Transverse colon (tissue), 4 donors: Measurements from ENCODE around the gene DHX57. TPM values are rescaled to one million over a fixed set of nuclear protein-coding genes. Genes with fewer than 3 reads are reported as not detected.

Experiments used
- DNase-seq: peaks from one replicate; pipeline ENCODE4 v3.0.0-alpha.2; 2019
- H3K27ac ChIP-seq, 4 donors: fragments of 200-600 bp; sonication (generic); 2 replicates each; pipeline ENCODE4 v1.5.1; 2016 to 2018; ENCODE audit warnings: inconsistent platforms in 4 of 4
- H3K27me3 ChIP-seq: fragments of 200-600 bp; sonication (generic); 2 replicates; pipeline ENCODE4 v1.5.1; 2017; ENCODE audit warnings: inconsistent platforms
- H3K36me3 ChIP-seq, 4 donors: fragments of 200-600 bp; sonication (generic); 2 replicates each; pipeline ENCODE4 v1.5.1; 2017 to 2019; ENCODE audit warnings: inconsistent platforms in 4 of 4
- H3K4me1 ChIP-seq, 4 donors: fragments of 200-600 bp; sonication (generic); 2 replicates each; pipeline ENCODE4 v1.5.1; 2017 to 2020; ENCODE audit warnings: inconsistent platforms in 4 of 4
- H3K4me3 ChIP-seq, 4 donors: fragments of 200-600 bp; sonication (generic); 1 replicate in 1 of 4; 2 replicates in 3 of 4; pipeline versions ENCODE4 v1.5.1 to v1.6.1; 2017 to 2019; ENCODE audit warnings: inconsistent platforms in 4 of 4
- H3K9me3 ChIP-seq, 2 donors: fragments of 200-600 bp; sonication (generic); 2 replicates each; pipeline ENCODE4 v1.5.1; 2017 to 2019; ENCODE audit warnings: inconsistent platforms in 2 of 2
- EP300 ChIP-seq: sonication (generic); formaldehyde crosslinking; IDR thresholded peaks from one replicate; pipeline ENCODE4 v1.6.1; 2017; ENCODE audit warnings: antibody characterized with exemption, low read depth
- POLR2A ChIP-seq: fragments of 450-650 bp; IDR thresholded peaks from one replicate; pipeline ENCODE4 v1.6.1; 2016; ENCODE audit warnings: antibody characterized with exemption, mild to moderate bottlenecking, moderate library complexity
- POLR2AphosphoS5 ChIP-seq, 3 donors: sonication (generic); formaldehyde crosslinking; IDR thresholded peaks; one replicate each; pipeline ENCODE4 v1.6.1; 2016; ENCODE audit warnings: antibody characterized with exemption in 3 of 3
- WGBS, 2 donors: methylation state at CpG; one replicate each; pipeline ENCODE4 v1.1.5; 2018; ENCODE audit warnings: low coverage in 1 of 2; 5-methylcytosine and 5-hydroxymethylcytosine counted together
- in situ Hi-C, 4 donors: fragments of 200-750 bp; cut with MboI; loops; one replicate each; pipeline versions ENCODE4 v1.15.0 to v1.15.1; 2017; ENCODE audit warnings: low sequenced_read_pairs in 3 of 4, low pct_ligation_motif_present in 1 of 4, low pct_unique_long_range_greater_than_20kb in 1 of 4
- intact Hi-C: fragments of 100-400 bp; cut with DNase I; formaldehyde crosslinking; loops from one replicate; pipeline ENCODE4 v1.15.1; 2023; ENCODE audit warnings: low total_unique reads
- total RNA-seq, 4 donors: library from RNA; depleted of rRNA; stranded (reverse); fragments of >200 nt; gene quantifications; one replicate each; pipeline ENCODE4 v1.1.0, GENCODE V29; 2016
- TF ChIP-seq, protein P1 (sequence below), 5 experiments: fragments of 200-600 bp in 3 of 5; fragments of 450-650 bp in 2 of 5; sonication (generic) in 3 of 5; IDR thresholded peaks; 1 replicate in 2 of 5; 2 replicates in 3 of 5; pipeline ENCODE4 v1.5.1; 2016 to 2017; ENCODE audit warnings: antibody characterized with exemption in 5 of 5, inconsistent platforms in 3 of 5, mild to moderate bottlenecking in 2 of 5, moderate library complexity in 1 of 5

Gene DHX57
- total RNA-seq, 4 donors from 2014 or later, result 1.5 to 29.7 (median 10.6) TPM

DNA sequence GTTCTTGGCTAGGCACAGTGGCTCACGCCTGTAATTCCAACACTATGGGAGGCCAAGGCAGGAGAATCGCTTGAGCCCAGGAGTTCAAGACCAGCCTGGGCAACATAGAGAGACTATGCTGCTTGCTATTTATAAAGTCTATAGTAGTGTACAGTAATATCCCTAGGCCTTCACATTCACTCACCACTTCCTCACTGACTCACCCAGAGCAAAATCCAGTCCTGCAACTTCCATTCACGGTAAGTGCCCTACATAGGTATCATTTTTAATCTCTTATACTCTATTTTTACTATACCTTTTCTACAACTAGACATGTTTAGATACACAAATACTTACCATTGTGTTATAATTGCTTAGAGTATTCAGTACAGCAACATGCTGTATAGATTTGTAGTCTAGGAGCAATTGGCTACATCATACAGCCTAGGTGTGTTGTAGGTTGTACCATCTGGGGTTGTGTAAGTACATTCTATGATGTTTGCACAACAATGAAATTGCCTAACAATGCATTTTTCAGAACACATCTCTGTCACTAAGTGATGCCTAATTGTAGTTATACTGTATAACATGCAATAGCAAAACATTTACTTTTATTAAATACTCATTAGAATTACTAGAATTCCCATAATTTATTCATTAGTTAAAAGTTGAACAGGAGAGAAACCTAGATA, 8.8 kb downstream of the DHX57 start:
- DNase-seq, result no peak
- in situ Hi-C loops, result no loop called here
- H3K9me3 ChIP-seq, result peaks cover 0 to 6% of the 10 kb centered on the region in 2 donors
- H3K4me3 ChIP-seq, result no peak overlapping the region
- WGBS, 2 donors, result 90 to 97% methylated on average over 3 of the region's 3 CpGs
- H3K27ac ChIP-seq, result no peak overlapping the region
- TF ChIP-seq EP300, result no peak
- TF ChIP-seq, protein P1, sequence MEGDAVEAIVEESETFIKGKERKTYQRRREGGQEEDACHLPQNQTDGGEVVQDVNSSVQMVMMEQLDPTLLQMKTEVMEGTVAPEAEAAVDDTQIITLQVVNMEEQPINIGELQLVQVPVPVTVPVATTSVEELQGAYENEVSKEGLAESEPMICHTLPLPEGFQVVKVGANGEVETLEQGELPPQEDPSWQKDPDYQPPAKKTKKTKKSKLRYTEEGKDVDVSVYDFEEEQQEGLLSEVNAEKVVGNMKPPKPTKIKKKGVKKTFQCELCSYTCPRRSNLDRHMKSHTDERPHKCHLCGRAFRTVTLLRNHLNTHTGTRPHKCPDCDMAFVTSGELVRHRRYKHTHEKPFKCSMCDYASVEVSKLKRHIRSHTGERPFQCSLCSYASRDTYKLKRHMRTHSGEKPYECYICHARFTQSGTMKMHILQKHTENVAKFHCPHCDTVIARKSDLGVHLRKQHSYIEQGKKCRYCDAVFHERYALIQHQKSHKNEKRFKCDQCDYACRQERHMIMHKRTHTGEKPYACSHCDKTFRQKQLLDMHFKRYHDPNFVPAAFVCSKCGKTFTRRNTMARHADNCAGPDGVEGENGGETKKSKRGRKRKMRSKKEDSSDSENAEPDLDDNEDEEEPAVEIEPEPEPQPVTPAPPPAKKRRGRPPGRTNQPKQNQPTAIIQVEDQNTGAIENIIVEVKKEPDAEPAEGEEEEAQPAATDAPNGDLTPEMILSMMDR (IDR thresholded peaks at IDR 0.05), result no peak
- no peak for TF ChIP-seq POLR2AphosphoS5 (IDR thresholded peaks at IDR 0.05)
- TF ChIP-seq POLR2A, result no peak
- H3K4me1 ChIP-seq, result no peaks in the 10 kb centered on the region
- H3K27me3 ChIP-seq, result no peaks in the 10 kb centered on the region
- H3K36me3 ChIP-seq, result peaks cover 0 to 12% (median 2%) of the 10 kb centered on the region in 4 donors
- intact Hi-C loops, result no loop called here

DNA sequence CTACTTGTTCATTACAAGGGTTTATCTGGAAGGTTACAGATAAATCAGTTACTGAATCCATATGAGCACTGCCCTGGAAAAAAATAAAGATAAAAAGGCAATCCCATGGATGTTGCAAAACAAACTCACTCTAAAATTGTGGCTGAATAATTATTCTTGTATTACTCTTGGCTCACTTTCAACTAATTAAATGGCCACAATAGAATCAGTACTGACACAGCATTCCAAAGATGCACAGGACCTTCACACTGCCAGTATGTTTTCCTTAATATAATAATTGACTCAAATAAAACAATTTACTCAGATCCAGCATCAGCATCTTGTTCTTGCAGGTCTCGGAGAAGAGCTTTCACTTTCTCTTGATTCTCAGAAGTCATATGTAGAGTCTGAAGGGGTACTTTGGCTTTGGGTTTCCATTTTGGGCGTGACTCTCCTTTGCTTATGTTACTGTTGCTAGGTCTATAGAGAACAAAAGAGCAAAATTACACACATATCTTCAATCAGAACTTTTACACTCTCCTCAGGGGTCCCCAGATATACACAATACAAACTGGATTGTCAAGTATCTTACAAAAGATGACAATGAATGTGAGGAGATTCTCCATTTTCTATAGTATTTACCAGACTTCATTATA, 12.6 kb downstream of the DHX57 start:
- in situ Hi-C loops (no loop called here), intact Hi-C loops (no loop called here)
- H3K27me3 ChIP-seq, result no peaks in the 10 kb centered on the region
- H3K36me3 ChIP-seq, result peaks cover 0 to 15% (median 7%) of the 10 kb centered on the region in 4 donors
- no peak for TF ChIP-seq POLR2AphosphoS5 (IDR thresholded peaks at IDR 0.05)
- TF ChIP-seq, protein P1 (IDR thresholded peaks at IDR 0.05), result no peak
- no peak for TF ChIP-seq POLR2A
- no peak for TF ChIP-seq EP300
- DNase-seq, result no peak
- no peak overlapping the region for H3K4me3 ChIP-seq
- H3K27ac ChIP-seq, result no peak overlapping the region
- no peaks in the 10 kb centered on the region for H3K9me3 ChIP-seq
- H3K4me1 ChIP-seq, result no peaks in the 10 kb centered on the region
- WGBS, 2 donors, result 92 to 94% methylated on average over 2 of the region's 2 CpGs

DNA sequence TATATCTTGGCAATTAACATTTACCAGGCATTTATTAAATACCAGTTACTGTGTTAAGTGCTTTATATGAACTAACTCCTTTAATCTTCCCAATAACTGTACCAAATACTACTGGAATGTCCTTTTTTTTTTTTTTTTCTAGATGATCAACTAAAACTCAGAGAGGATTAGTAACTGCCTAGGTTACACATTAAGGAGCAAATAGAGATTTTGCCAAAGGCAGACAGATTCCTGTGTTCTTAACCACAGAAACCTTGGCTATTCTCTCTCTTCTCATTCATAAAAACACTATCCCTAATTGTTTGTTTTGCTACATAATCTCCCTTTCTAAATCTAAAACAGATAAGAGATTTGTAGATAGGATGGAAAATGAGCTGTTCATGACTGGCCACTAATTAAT, 13.3 kb downstream of the DHX57 start:
- TF ChIP-seq POLR2A (no peak), EP300 (no peak), POLR2AphosphoS5 (IDR thresholded peaks at IDR 0.05) (no peak)
- TF ChIP-seq, protein P1 (IDR thresholded peaks at IDR 0.05), result no peak
- intact Hi-C loops, result no loop called here
- Histone ChIP-seq H3K36me3 (peaks cover 0 to 15% (median 7%) of the 10 kb centered on the region in 4 donors), H3K4me1 (no peaks in the 10 kb centered on the region), H3K27me3 (no peaks in the 10 kb centered on the region), H3K27ac (no peak overlapping the region), H3K9me3 (no peaks in the 10 kb centered on the region), H3K4me3 (no peak overlapping the region)
- DNase-seq, result no peak
- in situ Hi-C loops, result no loop called here

DNA sequence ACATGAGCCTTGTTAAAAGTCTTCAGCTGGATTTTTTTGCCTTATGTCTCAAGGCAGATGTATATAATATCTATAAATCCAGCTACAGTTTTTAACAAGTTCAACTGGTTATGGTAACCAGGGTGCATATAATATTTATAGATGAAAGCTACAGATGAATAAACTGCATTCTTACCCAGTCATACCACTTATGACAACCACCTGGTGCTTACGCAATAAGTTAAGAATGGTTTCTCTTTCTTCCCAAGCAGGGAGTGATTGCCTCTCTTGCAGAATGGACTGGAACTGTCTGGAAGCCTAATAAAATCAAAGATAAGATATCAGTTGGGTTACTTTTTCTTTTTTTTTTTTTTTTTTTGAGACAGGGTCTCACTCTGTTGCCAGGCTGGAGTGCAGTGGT, 19.6 kb downstream of the DHX57 start:
- TF ChIP-seq, protein P1 (IDR thresholded peaks at IDR 0.05), result no peak
- no peak for TF ChIP-seq POLR2AphosphoS5 (IDR thresholded peaks at IDR 0.05)
- no peak for TF ChIP-seq EP300
- no peak for TF ChIP-seq POLR2A
- DNase-seq, result no peak
- in situ Hi-C loops, result no loop called here
- no peak overlapping the region for H3K27ac ChIP-seq
- no peak overlapping the region for H3K4me3 ChIP-seq
- H3K27me3 ChIP-seq, result no peaks in the 10 kb centered on the region
- no peaks in the 10 kb centered on the region for H3K4me1 ChIP-seq
- WGBS, 2 donors, result 100% methylated on average over 1 of the region's 1 CpG
- H3K9me3 ChIP-seq, result no peaks in the 10 kb centered on the region
- intact Hi-C loops, result no loop called here
- peaks cover 0 to 32% (median 4%) of the 10 kb centered on the region in 4 donors for H3K36me3 ChIP-seq
